M059J (cell line): ENCODE results near the gene HHATL. TPM values are rescaled to one million over a fixed set of nuclear protein-coding genes. Genes with fewer than 3 reads are reported as not detected.
A peak's percentile ranks its signal among the peaks of the same experiment; 100 is the strongest.

ENCODE experiments used
- DNase-seq: peaks from one replicate; pipeline ENCODE4 v3.0.0-alpha.2; 2012; ENCODE audit warnings: low read depth
- total RNA-seq: library from RNA; depleted of rRNA; stranded (reverse); fragments of >200 nt; shearing (Covaris generic); gene quantifications from 2 replicates; pipeline ENCODE4 v1.2.3, GENCODE V29; 2014; rRNA removed

The HHATL gene
- total RNA-seq, 1 experiment from 2014 or later = not detected

DNA sequence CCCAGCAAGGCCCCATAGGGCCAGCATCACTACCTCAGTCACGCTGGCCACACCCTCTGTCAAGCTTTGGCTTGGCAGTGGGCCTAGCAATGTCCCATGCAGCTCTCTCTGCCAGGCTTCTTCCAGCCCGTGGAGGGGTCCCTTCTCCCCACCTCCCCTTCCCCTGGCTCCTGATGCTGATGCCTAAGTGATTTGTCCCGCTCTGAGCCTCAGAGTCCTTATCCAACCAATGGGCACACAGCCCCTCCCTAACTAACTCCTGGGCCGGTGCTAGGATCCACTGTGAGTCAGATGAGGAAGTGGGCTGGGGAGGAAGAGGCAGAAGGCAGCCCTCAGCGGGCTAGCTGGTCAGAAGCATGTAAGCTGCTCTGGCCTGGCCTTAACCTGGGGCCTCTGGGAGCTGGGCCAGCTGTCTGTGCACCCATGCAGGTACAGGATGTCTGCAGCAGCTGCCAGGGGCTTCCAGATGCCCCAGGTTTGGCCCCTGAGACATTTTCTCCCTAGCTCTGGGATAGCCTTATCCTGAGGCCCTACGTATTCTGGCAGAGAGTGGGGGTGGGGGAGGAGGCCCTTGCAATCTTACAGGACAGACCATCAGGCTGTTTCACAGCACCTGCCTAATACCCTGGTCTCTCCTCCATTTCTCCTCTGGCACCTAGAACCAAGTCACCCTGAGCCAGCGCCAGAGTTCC is 49.8 kb downstream of the HHATL start:
- DNase-seq = peak; percentile 84

- DNase-seq = peak; percentile 31
Observed at GRCh38 chr3:42652251-42652610, 50.4 kb downstream of the HHATL start.

- DNase-seq = peak; percentile 85
Observed at GRCh38 chr3:42651248-42652091, 51.1 kb downstream of the HHATL start.

GRCh38 chr3:42649783-42650182 is 52.8 kb downstream of the HHATL start:
- no peak for DNase-seq

DNA sequence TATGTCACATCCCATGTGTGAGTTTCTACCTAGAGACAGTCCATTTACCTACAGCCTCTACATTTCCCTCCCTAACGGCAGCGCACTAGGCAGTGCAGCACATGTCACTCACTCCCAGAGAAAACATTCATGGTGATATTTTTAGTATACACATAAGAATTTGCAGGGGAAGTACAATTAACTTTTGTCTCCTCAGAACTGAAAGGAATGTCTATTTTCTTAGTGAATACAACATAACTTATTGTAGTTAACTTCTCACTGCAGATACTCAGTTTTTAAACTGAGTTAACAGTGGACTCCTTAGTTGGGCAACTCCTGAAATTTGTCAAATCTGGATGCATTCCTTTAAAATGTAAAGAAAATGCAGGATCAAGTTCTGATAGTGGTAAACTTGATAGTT is 53.6 kb downstream of the HHATL start:
- DNase-seq = no peak

DNA sequence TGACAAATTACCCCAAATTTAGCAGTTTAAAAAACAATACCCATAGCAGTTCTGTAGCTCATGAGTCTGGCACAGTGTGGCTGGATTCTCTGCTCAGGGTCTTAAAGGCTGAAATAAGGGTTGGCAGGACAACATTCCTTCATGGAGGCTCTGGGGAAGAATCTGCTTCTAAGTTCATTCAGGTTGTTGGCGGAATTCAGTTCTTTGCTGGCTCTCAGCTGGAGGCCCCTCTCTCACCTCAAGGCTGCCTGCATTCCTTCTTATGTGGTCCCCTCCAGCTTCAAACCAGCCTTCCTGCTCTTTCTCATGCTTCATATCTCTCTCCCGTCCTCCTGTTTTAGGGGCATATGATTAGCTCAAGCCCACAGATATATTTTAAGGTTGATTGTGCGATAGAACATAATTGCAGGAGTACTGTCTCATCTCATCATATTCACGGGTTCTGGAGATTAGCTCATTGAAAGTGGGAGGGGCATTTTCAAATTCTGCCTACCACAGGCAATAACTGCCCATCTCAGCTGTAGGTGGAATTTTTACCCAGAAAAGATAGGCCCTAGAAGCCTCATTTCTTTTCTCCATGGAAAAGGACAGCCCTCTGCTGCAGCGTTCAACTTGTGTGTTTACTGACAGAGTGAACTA is 54.7 kb downstream of the HHATL start:
- DNase-seq = no peak

Other genes with a start within 250 kb of the HHATL start
- gene VIPR1, start 200.2 kb downstream of the HHATL start, total RNA-seq = 0.12 and 0.15 TPM in 2 replicates
- 47.3 and 57.7 TPM in 2 replicates for gene SEC22C, start 120.8 kb downstream of the HHATL start, total RNA-seq
- 34.6 and 35.1 TPM in 2 replicates for gene SS18L2, start 111.9 kb downstream of the HHATL start, total RNA-seq
- gene NKTR, start 102.1 kb downstream of the HHATL start, total RNA-seq = 8.0 and 9.4 TPM in 2 replicates
- gene ZBTB47, start 49.1 kb downstream of the HHATL start, total RNA-seq = 5.0 and 5.5 TPM in 2 replicates
- not detected in 2 replicates for gene KLHL40, start 17.3 kb downstream of the HHATL start, total RNA-seq
- gene CCDC13, start 70.5 kb upstream of the HHATL start, total RNA-seq = 0.62 TPM in 1 of 2 replicates, not detected in the other
- gene HIGD1A, start 101.7 kb upstream of the HHATL start, total RNA-seq = 138 and 163 TPM in 2 replicates
- 0.02 TPM in 1 of 2 replicates, not detected in the other for gene ACKR2, start 106.6 kb upstream of the HHATL start, total RNA-seq
- not detected in 2 replicates for gene CYP8B1, start 173.1 kb upstream of the HHATL start, total RNA-seq
- gene ZNF662, start 203.3 kb upstream of the HHATL start, total RNA-seq = 0.20 and 1.4 TPM in 2 replicates